COR-L47 (cell line): Measurements from ENCODE around the gene ACSL3.

ENCODE experiments used
- DNase-seq: peaks from one replicate; lab custom pipeline; 2025; lab: John Stamatoyannopoulos, UW

ACSL3 gene

GRCh38 chr2:222883420-222883819 is 22.6 kb downstream of the ACSL3 start:
- no peak for DNase-seq

GRCh38 chr2:222884114-222884771 is 23.4 kb downstream of the ACSL3 start:
- DNase-seq, result no peak

DNA sequence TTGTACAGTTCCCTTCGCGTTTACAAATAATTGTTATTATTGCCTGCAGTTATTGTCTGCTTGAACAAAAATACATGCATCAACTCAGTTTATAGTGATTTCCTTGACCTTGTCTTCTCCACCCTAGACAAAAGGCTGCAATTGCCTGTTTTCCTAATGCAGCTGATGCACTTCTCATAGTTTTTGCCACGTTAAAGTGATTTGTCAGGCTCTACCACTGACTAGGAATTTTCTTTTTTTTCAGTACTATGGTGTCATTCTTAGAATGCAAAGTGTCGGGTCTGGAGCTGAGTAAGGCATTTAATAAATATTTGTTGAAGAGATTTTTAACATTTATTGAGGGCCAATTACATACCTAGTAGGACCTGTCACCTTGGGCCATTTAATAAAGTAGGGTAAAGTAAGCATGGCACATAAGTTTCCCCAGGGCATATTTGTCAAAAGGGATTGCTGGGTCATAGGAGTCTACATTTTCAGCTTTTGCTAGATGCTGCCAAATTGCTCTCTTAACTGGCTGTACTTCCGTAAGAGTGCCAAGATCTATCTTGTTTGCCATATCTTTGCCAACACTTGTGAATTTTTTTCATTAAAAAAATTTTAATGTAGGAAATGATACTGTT is 24.1 kb downstream of the ACSL3 start:
- no peak for DNase-seq

- no peak for DNase-seq
Observed at GRCh38 chr2:222887124-222887523, 26.3 kb downstream of the ACSL3 start.

DNA sequence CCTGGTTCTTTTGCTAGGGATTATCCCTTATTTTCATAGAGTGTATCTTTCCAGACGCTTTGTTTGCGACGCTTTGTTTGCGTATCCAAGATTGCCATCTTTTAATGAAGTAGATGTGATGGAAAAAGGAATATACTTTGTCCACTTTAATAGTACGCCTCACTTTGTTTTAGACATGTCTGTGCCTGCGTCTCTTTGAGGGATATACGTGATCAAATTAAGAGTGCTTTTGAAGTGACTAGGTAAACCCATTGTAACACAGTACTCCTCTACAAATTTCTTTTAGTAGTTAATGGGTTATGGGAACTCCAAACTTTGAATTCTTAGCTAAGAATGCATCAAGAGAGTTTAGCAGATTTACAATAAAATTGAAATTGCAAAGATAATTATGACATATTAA is 27.9 kb downstream of the ACSL3 start:
- DNase-seq, result no peak

DNA sequence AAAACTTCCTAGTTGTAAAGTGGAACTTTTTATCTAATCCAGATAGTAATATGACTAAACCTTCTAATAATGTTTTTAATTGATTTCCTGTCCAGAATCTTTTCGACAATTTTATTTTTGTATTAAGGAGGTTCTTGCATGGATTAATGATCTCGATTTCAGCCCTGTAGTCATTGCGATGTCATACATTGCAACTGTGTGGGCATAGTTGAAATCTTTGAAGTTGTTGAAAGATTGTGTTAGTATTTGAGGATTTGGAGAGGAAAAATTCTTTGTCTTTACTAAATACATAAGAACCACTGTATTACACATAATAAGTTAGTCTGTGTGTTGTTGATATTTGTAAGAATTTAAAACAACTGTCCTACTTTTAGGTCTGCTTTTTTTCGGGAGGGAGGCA is 31.1 kb downstream of the ACSL3 start:
- no peak for DNase-seq

DNA sequence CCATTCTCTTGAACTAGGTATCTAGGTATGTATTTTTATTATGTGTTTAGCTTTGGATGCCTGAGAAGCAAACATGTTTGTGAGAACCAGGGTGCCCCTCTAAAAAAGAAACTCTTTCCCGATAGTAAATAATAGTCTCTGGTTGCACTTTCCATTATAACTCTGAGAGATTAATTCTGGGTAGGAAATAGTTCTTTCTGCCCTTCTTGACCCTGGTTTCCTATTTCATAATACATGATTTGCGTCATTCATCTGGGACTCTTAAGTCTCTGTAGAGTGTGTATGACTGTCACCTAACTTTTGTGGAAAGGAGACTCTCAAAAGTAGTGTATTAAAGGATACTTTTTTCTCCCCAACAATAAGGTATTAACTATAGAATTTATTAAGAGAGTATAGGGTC is 31.5 kb downstream of the ACSL3 start:
- DNase-seq, result no peak

DNA sequence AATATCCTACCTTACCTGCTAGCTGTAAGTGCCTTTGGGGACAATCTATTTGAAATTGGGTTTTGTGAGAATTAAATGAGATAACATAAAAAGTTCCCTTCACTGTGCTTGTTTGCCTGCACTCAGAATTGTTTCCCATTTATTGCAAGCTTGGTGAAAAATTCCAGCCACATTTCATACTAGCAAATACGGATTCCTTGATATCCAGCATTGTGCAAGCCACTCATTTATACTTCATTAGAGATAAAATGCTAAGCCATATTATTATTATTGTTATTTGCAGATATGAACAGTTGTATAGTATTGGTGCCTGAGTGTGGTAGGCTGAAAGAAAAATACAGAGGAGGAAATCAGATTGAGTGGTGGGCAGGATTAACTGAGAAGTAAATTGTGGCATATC is 31.9 kb downstream of the ACSL3 start:
- no peak for DNase-seq

DNA sequence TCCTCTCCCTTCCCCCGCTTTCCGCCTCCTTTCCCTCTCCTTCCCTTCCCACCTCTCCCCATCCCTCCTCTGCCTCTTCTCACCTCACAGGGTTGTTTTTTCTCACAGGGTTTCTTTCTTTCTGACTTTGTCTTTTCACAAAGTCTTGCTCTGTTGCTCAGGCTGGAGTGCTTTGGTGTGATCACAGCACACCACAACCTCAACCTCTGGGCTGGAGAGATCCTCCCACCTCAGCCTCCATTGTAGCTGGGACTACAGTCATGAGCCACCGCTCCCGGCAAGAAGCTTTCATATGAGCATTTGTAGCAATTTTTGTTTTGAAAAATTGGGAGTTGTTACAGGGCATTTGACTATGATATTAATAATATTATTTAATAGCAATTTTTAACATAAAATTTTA is 32.9 kb downstream of the ACSL3 start:
- DNase-seq, result no peak

GRCh38 chr2:222895144-222895543 is 34.3 kb downstream of the ACSL3 start:
- no peak for DNase-seq

DNA sequence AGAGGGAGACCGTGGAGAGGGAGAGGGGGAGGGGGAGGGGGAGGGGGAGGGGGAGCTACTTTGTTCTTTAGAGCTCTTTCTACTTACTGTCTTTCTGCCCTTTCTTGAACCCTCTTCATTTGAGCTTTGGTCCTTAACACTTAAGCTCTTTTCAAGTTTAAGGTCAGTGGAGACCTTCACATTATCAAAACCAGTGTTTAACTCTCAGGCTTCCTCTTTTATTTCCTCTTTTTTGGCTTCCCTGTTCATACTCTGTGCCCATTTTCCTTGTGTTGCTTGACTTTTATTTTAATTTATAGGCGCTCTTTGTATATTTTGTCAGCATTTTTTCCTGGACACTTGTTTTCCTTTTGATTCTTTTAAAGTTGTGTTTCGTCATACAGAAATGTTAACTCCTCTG is 37.1 kb downstream of the ACSL3 start:
- no peak for DNase-seq

GRCh38 chr2:222899413-222900181 is 38.8 kb downstream of the ACSL3 start:
- DNase-seq, result no peak

- no peak for DNase-seq
Observed at GRCh38 chr2:222900354-222900753, 39.5 kb downstream of the ACSL3 start.

DNA sequence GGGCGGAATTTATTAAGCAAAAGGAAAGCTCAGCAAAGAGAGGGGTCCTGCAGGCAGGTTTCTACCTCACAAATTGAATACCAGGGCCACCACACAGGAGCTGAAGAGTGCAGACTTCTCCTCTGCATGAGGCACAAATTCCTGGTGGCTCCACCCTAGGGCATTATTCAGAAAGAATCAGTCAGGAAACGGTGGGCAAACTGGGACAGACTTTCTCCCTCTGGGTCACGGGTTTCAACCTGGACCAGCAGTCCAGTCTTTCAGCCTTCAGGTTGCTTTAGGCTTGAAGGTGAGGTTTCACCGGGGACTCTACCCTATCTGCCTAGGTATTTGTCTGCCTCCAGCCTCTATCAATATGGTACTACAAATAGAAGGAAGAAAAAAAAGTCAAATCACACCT is 41.8 kb downstream of the ACSL3 start:
- no peak for DNase-seq

- peak; percentile 22 for DNase-seq
Observed at GRCh38 chr2:222903234-222904220, 42.7 kb downstream of the ACSL3 start.

DNA sequence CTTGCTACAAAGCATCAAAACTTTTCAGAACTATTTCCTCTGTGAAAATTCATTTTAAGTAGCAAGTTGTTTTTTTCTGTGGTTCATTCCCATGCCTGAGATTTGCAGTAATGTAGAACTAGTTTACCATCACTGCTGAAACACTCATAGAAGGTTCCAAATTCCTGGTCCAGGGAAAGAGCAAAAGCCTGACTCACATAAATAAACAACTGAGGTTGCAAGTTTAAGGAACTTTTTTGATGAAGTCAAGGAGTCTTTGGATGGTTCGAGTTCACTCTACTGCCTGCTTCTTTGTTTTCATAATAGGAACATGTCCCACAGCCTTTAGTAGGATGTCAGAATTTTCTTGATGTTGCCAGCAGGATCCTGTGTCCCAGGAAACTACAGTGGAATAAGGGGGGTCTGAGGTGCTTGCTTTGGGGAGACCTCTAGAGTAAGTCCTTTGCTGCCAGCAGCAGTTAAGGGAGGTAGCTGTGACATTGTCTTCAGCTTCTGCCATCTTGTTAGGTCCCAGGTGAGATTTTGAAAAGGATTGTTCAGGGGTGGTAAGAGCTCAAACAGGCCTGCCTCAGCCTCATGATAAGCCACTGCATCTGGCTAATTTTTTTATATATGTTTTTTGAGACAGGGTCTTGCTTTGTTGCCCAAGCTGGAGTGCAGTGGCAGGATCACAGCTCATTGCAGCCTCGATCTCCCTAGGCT is 43.9 kb downstream of the ACSL3 start:
- DNase-seq, result no peak

- DNase-seq, result no peak
Observed at GRCh38 chr2:222907048-222907447, 46.2 kb downstream of the ACSL3 start.

GRCh38 chr2:222907790-222908441 is 47.1 kb downstream of the ACSL3 start:
- DNase-seq, result no peak

DNA sequence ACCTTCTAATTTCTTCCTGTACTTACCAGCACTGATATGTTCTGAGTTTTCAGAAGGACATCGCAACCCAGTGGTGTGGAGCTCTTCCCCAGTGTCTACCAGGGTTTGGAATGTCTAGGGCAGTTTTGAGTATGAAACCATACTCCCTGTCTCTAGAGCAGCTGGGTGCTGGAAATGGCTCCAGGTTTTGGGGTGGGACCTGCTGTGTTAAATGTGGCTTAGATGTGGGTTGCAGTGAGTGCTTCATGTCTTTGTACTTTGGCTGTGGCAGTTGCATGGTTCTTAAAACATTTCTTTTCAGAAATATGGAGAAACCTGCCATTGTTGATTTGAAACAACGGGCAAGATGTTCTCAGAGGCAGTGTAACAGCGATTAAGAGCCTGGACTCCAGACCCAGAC is 48.5 kb downstream of the ACSL3 start:
- no peak for DNase-seq

DNA sequence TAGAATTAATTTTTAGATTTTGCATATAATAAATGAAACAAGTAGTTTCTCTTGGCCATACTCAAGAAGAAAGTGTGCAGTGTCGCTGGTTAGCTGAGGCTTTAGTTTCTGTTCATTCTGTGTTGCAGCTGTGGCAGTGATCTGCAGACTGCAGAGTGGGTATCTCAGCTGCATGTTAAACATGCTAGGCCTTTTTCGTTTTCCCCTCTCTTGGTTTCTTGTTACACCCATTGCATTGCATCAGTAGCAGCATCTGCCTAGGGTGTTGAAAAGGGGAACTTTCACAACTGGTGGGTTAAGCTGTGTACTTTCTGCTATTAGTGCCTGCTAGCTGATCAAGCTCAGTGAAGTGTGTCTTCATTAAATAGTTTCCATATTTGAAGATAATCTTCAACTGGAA is 51.3 kb downstream of the ACSL3 start:
- DNase-seq, result no peak

- no peak for DNase-seq
Observed at GRCh38 chr2:222912776-222913175, 51.9 kb downstream of the ACSL3 start.
